ENCODE measurements around the gene APOH.

GRCh38 chr17:66221755-66222530 is 7.3 kb downstream of the APOH start:
- TF ChIP-seq, protein P1, sequence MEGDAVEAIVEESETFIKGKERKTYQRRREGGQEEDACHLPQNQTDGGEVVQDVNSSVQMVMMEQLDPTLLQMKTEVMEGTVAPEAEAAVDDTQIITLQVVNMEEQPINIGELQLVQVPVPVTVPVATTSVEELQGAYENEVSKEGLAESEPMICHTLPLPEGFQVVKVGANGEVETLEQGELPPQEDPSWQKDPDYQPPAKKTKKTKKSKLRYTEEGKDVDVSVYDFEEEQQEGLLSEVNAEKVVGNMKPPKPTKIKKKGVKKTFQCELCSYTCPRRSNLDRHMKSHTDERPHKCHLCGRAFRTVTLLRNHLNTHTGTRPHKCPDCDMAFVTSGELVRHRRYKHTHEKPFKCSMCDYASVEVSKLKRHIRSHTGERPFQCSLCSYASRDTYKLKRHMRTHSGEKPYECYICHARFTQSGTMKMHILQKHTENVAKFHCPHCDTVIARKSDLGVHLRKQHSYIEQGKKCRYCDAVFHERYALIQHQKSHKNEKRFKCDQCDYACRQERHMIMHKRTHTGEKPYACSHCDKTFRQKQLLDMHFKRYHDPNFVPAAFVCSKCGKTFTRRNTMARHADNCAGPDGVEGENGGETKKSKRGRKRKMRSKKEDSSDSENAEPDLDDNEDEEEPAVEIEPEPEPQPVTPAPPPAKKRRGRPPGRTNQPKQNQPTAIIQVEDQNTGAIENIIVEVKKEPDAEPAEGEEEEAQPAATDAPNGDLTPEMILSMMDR (IDR thresholded peaks at IDR 0.05; ENCODE audit: low read depth, low read length) = no peak
- no peak for TF ChIP-seq EZH2phosphoT487 (IDR thresholded peaks at IDR 0.05; ENCODE audit: low read depth)
